Astrocyte (in vitro differentiated cells and primary cell): Measurements from ENCODE around the gene MDP1.

Experiments used
- CTCF ChIP-seq: IDR thresholded peaks from 2 replicates; pipeline ENCODE4 v1.5.1; 2011; ENCODE audit warnings: low read depth, mild to moderate bottlenecking, inconsistent platforms, low read length, moderate library complexity; ENCODE audit not compliant: insufficient read depth
- EZH2 ChIP-seq: IDR thresholded peaks from 2 replicates; pipeline ENCODE4 v1.6.1; 2012; ENCODE audit warnings: mild to moderate bottlenecking, low read length, inconsistent platforms; ENCODE audit not compliant: insufficient read depth

GRCh38 chr14:24258548-24259265 lies 42.8 kb upstream of the MDP1 start:
- TF ChIP-seq CTCF: no peak
- no peak for TF ChIP-seq EZH2
